Kidney epithelial cell (primary cell): ENCODE measurements around the gene BFSP1. TPM values are rescaled to one million over a fixed set of nuclear protein-coding genes. Genes with fewer than 3 reads are reported as not detected.

Source experiments
- DNase-seq: peaks from one replicate; pipeline ENCODE4 v3.0.0-alpha.2; 2010; ENCODE audit warnings: low read depth
- H3K27me3 ChIP-seq: 2 replicates; pipeline ENCODE4 v1.6.0; 2011; ENCODE audit warnings: low read length; ENCODE audit not compliant: control insufficient read depth, insufficient read depth
- H3K36me3 ChIP-seq: 2 replicates; pipeline ENCODE4 v1.5.1; 2011; ENCODE audit warnings: low read length; ENCODE audit not compliant: control insufficient read depth, insufficient read depth
- H3K4me3 ChIP-seq: 2 replicates; pipeline ENCODE4 v1.5.1; 2011; ENCODE audit warnings: low read depth, mild to moderate bottlenecking, control low read depth, low read length
- total RNA-seq: library from RNA; depleted of rRNA; stranded (reverse); fragments of >200 nt; gene quantifications from 2 replicates; pipeline ENCODE4 v1.2.3, GENCODE V29; 2015
- TF ChIP-seq, protein P1 (sequence below): IDR thresholded peaks from 2 replicates; pipeline ENCODE4 v1.5.1; 2011; ENCODE audit warnings: mild to moderate bottlenecking, moderate library complexity, low read length, control low read depth, inconsistent platforms; ENCODE audit not compliant: insufficient read depth, poor library complexity, severe bottlenecking

The BFSP1 gene
- total RNA-seq, 1 donor from 2014 or later = 4.5 TPM

DNA sequence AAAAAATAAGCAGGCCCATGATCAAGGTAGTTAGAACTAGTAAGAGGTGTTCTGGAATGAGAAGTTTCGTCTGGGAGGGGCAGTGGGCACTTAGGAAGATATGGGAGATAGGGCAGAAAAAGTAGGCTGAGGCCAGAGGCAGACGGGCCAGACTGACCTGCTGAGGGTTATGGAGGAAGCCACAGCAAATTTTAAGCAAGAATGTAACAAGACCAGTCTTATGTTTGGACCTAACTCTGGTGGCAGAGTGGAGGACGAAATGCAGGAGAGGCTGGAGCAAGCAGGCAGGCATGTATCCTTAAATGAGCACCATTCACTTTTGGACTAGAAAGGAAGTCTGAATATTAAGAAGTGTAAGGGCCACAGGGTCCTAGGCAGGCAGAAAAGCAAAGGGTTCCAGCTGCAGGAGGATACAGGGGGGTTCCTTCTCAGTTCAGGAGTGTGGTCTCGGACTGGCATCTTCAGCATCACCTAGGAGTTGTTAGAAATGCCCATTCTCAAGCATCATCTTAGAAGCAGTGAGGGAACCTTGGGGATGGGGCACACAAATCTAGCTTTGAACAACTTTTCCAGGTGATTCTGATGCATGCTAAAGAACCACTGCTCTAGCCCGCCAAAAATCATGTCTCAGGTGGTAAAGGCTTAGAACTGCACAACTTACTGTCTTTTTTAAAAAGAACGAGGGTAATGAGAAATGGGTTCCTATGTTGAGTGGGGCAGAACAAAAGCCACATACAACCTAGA lies 37.0 kb upstream of the BFSP1 start:
- no peaks in the 10 kb centered on the region for H3K27me3 ChIP-seq
- H3K4me3 ChIP-seq = peak overlapping the region; percentile 98
- TF ChIP-seq, protein P1, sequence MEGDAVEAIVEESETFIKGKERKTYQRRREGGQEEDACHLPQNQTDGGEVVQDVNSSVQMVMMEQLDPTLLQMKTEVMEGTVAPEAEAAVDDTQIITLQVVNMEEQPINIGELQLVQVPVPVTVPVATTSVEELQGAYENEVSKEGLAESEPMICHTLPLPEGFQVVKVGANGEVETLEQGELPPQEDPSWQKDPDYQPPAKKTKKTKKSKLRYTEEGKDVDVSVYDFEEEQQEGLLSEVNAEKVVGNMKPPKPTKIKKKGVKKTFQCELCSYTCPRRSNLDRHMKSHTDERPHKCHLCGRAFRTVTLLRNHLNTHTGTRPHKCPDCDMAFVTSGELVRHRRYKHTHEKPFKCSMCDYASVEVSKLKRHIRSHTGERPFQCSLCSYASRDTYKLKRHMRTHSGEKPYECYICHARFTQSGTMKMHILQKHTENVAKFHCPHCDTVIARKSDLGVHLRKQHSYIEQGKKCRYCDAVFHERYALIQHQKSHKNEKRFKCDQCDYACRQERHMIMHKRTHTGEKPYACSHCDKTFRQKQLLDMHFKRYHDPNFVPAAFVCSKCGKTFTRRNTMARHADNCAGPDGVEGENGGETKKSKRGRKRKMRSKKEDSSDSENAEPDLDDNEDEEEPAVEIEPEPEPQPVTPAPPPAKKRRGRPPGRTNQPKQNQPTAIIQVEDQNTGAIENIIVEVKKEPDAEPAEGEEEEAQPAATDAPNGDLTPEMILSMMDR = no peak
- no peak for DNase-seq
- no peaks in the 10 kb centered on the region for H3K36me3 ChIP-seq

DNA sequence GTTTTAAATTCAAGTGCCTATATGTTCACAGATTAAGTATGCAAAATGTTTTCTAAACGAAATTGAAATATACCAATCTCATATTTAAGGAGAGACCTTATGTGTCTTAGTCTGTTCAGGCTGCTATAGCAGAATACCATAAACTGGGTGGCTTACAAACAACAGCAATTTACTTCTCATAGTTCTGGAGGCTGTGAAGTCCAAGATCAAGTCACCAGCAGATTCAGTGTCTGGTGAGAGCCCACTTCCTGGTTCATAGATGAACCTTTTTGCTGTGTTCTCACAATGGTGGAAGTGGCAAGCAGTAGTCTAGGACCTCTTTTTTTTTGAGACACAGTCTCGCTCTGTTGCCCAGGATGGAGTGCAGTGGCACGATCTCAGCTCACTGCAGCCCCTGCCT lies 35.2 kb upstream of the BFSP1 start:
- Histone ChIP-seq H3K4me3 (no peak overlapping the region), H3K27me3 (no peaks in the 10 kb centered on the region), H3K36me3 (no peaks in the 10 kb centered on the region)
- DNase-seq = no peak
- TF ChIP-seq, protein P1 = no peak

DNA sequence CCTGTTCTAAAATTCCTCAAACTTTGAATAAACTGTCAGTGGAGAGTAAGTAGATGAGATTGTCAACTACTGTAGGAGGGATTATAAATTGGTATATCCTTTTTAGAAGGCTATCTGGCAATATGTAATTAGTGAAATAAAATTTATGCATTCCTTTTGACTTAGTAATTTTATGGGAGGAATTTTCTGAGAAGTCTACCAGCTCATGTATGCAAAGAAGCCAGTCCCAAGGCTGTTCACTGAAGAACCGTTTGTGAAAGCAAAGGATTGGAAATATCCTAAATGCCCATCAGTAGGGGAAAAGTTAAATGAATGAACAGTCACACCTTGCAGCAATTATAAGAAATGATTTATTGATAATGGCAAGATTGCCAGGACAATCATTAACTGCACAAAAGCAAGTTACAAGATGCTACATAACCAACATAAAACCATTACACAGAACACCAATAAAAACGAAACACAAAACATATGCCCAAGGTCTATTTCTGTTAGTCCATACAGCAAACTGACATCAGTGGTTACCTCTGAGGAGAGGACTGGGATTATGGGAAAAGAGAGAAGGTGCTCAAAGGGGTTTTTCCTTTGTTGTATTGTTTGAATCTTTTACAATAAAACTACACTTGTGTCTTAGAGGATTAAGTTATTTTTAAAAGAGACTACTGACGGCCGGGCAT lies 34.1 kb upstream of the BFSP1 start:
- no peaks in the 10 kb centered on the region for H3K36me3 ChIP-seq
- TF ChIP-seq, protein P1 = no peak
- no peaks in the 10 kb centered on the region for H3K27me3 ChIP-seq
- H3K4me3 ChIP-seq = no peak overlapping the region
- DNase-seq = no peak

DNA sequence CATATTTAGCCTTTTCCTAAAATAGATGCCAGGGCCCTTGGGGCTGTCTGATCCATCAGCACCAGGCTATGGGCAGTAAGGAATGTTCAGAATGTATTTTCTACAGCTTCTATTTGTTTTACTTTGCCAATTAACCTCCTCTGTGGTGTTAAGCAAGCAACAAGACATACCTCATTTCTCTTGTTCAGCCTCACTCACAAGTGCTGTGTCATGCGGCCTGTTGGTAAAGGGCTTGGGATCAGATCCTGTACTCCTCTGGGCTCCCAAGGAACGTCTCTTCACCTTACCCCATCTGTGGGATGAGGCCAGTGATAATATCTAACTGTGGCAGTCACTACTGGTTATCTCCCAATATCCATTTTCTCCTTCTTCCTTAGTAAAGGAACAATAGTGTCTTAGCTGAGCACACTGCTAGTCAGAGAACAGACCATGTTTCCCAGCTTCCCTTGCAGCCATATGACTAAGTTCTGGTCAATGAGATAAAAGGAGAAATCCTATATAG lies 31.7 kb upstream of the BFSP1 start:
- TF ChIP-seq, protein P1 = no peak
- Histone ChIP-seq H3K36me3 (no peaks in the 10 kb centered on the region), H3K4me3 (no peak overlapping the region), H3K27me3 (no peaks in the 10 kb centered on the region)
- peak; percentile 77 for DNase-seq

DNA sequence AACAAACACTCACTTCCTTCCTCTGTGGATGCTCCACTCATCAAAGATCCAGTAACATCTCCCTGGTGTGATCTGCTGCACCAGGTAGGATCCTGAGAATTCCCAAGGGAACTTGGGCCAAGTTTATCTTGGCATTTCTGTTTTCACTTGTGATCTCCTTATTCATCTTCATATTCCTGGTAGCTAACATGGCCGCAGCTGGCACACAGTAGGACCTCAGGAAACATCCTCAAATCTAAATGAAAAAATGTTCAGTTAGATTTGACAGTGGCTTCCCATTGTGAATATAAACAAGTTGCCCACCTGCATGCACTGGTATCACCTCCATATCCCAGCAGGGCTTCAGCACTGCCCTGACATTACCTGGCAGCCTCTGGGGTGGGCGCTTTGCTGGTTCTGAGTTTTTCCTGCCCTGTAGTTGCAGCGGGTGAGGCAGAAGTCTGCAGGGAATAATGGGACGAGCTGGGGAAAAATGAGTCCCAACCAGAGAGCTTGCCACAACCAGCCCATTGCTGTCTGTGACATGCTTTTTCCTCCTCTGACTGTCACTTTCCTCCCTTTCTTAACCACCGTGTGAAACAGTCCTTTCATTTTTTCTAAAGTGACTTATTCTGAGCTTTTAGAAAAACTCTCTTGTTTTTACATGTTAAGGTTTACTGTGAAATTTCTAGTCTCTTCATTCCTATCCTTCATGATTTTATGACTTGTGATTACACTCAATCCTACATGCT lies 29.3 kb upstream of the BFSP1 start:
- TF ChIP-seq, protein P1 = no peak
- Histone ChIP-seq H3K4me3 (no peak overlapping the region), H3K27me3 (no peaks in the 10 kb centered on the region), H3K36me3 (no peaks in the 10 kb centered on the region)
- DNase-seq = no peak
